HG03571 (cell line): Measurements from ENCODE around the gene USP32.
"Not testable (repeated sequence)": the region's sequence is repeated elsewhere in the genome, so short reads cannot be mapped to it uniquely, and the experiment has no call there.

ENCODE experiments used
- ATAC-seq: cut with Tn5 transposase; IDR thresholded peaks from one replicate; pipeline ENCODE4 v1.9.1; 2021; ENCODE audit not compliant: unreplicated experiment

The USP32 gene

DNA sequence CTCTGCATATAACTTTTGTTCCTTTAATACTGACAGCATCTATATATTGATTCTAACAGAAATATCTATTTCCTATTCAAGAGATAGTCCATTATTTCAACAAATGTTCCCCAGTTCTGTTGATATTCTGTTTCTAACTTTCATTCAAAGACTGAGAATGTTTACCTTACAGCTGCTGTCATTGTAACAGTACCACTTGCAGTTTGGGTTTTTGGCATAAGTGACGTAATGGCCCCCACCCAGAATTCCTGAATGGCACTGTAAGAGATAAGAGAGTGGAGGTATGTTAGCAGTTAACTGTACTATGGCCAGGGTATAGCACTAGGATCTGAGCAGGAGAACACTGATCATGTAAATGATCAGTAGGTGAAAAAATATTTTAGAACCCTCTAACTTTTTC lies 211.6 kb downstream of the USP32 start:
- not testable (repeated sequence) for ATAC-seq

GRCh38 chr17:60178180-60178579 lies 213.8 kb downstream of the USP32 start:
- ATAC-seq, result not testable (repeated sequence)

- ATAC-seq, result not testable (repeated sequence)
These were observed 215.2 kb downstream of the USP32 start for GRCh38 chr17:60176763-60177162.

GRCh38 chr17:60174767-60175166 lies 217.2 kb downstream of the USP32 start:
- ATAC-seq, result not testable (repeated sequence)

- ATAC-seq, result no peak
These were observed 217.9 kb downstream of the USP32 start for GRCh38 chr17:60174035-60174434.

- no peak for ATAC-seq
These were observed 218.6 kb downstream of the USP32 start for GRCh38 chr17:60173304-60173819.

- no peak for ATAC-seq
These were observed 220.2 kb downstream of the USP32 start for GRCh38 chr17:60171753-60172079.

- no peak for ATAC-seq
These were observed 220.8 kb downstream of the USP32 start for GRCh38 chr17:60170835-60171752.

- ATAC-seq, result no peak
These were observed 221.8 kb downstream of the USP32 start for GRCh38 chr17:60169921-60170817.

DNA sequence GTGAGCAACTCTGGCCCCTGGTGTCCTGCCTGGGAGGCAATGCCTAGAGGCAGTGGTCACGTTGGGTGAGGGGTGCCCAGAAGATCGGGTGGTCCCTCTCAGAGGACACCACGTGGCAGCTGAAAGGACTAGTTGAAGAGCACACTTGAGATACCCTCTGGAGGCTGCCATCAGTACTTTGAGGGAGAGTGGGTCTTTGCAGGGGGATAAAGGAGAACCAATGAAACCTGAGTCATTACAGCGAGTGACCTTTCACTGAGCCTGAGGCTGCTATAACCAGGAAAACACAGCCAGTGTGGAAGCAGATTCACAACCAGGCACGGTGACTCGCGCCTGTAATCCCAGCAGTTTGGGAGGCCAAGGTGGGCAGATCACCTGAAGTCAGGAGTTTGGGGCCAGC lies 223.3 kb downstream of the USP32 start:
- no peak for ATAC-seq

DNA sequence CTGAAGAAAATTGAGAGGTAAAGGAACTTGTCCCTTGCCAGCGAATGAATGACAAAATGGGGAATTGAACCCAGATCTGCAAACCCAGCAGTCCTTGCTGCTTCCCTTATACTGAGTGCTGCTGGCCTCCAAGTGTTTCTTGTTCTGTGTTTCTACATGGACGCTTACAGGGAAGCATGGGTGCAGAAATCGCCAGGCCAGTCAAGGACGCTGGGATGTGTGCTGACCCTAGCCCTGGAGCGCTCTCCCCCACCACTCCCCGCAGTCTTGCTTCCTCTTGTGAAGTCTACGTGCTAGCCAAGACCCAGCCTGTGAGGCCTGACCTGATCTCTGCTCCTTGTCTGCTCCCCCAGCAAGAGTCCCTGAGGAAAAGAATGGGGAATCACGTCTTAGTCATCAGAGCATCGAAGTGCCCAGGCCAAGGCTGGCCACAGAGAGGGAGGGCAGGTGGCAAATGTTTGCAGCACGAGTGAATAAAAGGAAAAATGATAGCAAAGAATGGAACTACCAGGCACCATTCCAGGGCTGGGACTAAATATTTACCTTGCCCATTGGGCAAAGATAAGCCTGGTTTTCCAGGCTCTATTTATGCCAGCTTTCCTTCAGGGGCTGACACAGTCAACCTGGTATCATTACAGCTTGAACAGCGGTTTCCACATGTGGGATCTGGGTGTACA lies 224.7 kb downstream of the USP32 start:
- ATAC-seq, result no peak

DNA sequence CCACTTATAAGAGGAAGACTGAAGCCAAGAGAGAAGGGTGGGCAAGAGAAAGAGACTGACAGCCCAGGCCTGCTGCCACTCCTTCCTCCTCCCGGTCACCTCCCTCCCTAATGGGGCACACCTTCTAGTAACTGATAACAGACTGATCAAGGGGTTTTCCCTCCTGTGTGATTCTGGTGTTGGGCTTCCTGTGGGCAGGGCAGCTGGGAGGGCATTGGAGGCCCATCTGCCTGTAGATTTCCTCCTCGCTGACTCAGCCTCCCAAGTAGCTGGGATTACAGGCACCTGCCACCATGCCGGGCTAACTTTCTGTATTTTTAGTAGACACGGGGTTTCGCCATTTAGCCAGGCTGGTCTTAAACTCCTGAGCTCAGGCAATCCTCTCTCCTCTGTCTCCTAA lies 226.0 kb downstream of the USP32 start:
- ATAC-seq, result no peak

DNA sequence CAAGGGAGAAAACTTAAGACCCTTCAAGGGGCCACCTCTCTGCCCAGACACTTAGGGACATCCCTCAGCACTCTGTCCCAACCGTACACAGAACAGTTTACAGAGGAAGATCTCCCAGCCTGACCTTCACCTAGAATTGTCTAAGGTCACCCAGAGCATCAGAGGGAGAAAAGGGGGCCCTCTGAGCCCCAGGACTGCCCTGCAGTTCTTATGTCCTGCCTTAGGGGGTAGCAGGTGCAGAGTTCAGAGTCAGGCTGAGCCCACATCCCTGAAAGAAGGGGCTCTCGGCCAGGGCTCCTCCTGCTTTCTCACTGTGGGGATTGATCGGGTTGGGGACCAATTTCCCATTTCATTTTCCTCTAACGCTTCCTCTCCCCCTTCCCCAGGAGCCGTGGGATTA lies 226.7 kb downstream of the USP32 start:
- ATAC-seq, result no peak

GRCh38 chr17:60164697-60165096 lies 227.2 kb downstream of the USP32 start:
- no peak for ATAC-seq

- ATAC-seq, result no peak
These were observed 227.8 kb downstream of the USP32 start for GRCh38 chr17:60164164-60164563.

- no peak for ATAC-seq
These were observed 228.7 kb downstream of the USP32 start for GRCh38 chr17:60163108-60163784.

GRCh38 chr17:60161598-60162330 lies 230.2 kb downstream of the USP32 start:
- no peak for ATAC-seq

DNA sequence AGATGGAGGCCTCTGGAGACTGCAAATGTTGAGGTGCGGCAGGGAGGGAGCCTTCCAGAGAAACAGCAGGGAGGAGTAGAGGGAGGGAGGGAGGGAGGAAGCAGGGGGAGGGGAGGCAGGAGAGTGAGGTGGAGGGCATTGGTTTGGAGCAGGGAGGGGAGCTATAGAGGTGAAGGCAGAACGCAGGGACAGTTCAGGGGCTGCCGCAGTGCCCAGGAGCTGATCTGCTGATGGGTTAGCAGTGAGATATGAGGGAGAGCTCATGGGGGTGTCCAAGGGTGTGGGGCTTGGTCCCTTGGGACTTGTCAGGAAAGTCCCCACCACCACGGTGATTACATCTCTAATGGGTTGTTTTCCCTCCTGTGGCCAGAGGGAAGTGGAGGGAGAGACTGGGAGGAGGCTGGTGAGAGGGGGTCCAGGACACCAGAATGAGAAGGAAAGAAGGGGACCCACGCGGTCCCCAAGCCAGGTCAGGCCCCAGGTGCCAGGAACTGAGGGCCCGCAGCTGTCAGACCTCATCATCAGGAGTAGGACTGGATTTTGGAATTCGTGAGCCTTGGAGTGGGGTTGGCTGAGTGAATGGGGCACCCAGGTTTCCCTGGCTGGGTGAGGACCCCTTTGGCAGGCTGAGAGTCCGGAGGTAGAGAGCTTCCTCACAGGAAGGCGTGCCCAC lies 231.0 kb downstream of the USP32 start:
- ATAC-seq, result no peak

DNA sequence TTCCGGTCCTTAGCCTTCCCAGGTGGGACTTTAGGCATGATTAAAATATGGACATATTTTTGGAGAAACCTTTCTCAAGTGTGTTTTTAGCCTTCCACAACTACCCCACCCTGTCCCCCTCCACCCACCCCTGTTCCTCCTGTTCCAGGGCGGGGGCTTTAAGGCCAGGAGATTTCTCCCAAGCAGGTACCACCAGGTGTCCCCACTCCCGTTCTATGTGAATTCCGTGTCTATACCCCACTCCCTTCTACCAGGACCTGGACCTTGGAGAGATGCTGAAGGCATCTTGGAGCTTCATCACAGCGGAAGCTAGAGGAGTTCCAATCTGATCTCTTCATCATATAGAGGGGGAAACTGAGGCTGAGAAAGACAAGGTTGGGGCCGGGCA lies 232.5 kb downstream of the USP32 start:
- ATAC-seq, result no peak
